Effector memory CD4-positive, alpha-beta T cell (primary cell): ENCODE measurements around the gene HCN4.

Source experiments
- DNase-seq, 3 donors: peaks; one replicate each; pipeline ENCODE4 v3.0.0-alpha.2; 2020
- H3K27ac ChIP-seq: 2 replicates; pipeline ENCODE4 v1.7.0; 2013; ENCODE audit warnings: mild to moderate bottlenecking, low read length, moderate library complexity; ENCODE audit not compliant: insufficient read depth, poor library complexity, severe bottlenecking
- H3K27me3 ChIP-seq: replicated peaks from 2 replicates; pipeline ENCODE4 v1.7.0; 2013; ENCODE audit warnings: mild to moderate bottlenecking, low read length; ENCODE audit not compliant: insufficient read depth, control insufficient read depth, poor library complexity, severe bottlenecking
- H3K36me3 ChIP-seq: 2 replicates; pipeline ENCODE4 v1.7.0; 2013; ENCODE audit warnings: mild to moderate bottlenecking, low read length, moderate library complexity; ENCODE audit not compliant: control insufficient read depth, insufficient read depth
- H3K4me1 ChIP-seq: 2 replicates; pipeline ENCODE4 v1.7.0; 2013; ENCODE audit warnings: low read length, mild to moderate bottlenecking; ENCODE audit not compliant: control insufficient read depth, insufficient read depth, poor library complexity, severe bottlenecking
- H3K4me3 ChIP-seq: 2 replicates; pipeline ENCODE4 v1.7.0; 2013; ENCODE audit warnings: low read length, low read depth, mild to moderate bottlenecking; ENCODE audit not compliant: insufficient read depth, poor library complexity, severe bottlenecking
- H3K9me3 ChIP-seq: 2 replicates; pipeline ENCODE4 v1.7.0; 2013; ENCODE audit warnings: mild to moderate bottlenecking, low read length, moderate library complexity; ENCODE audit not compliant: control insufficient read depth

Gene HCN4

DNA sequence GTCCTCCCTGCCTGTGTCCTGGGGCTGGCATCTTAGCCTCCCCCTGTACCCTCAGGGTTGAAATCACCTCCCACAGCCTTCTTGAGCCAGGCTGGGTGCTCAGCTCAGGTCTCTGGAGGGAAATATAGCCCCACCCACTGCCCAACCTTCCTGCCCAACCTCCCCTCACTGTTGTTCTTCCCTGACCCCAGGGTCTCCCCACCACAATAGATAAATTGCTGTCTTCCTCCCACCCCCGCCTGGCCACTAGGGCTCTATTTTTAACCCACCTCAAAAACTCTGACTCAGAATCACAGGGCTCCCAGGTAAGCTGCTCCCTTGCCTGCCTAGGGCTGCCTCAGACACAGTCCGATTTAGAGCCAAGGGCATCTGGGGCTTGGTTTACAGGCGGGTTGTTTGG is 15.0 kb downstream of the HCN4 start:
- H3K4me3 ChIP-seq, result no peak overlapping the region
- H3K27me3 ChIP-seq, result no peaks in the 10 kb centered on the region
- no peaks in the 10 kb centered on the region for H3K9me3 ChIP-seq
- H3K4me1 ChIP-seq, result no peaks in the 10 kb centered on the region
- no peak overlapping the region for H3K27ac ChIP-seq
- DNase-seq, result no peak
- no peaks in the 10 kb centered on the region for H3K36me3 ChIP-seq

GRCh38 chr15:73352082-73352481 is 16.7 kb downstream of the HCN4 start:
- Histone ChIP-seq H3K36me3 (no peaks in the 10 kb centered on the region), H3K27ac (no peak overlapping the region), H3K9me3 (no peaks in the 10 kb centered on the region), H3K4me1 (no peaks in the 10 kb centered on the region), H3K27me3 (no peaks in the 10 kb centered on the region), H3K4me3 (no peak overlapping the region)
- DNase-seq, result no peak

GRCh38 chr15:73349191-73349590 is 19.6 kb downstream of the HCN4 start:
- Histone ChIP-seq H3K9me3 (no peaks in the 10 kb centered on the region), H3K27me3 (no peaks in the 10 kb centered on the region), H3K27ac (no peak overlapping the region), H3K4me3 (no peak overlapping the region), H3K36me3 (no peaks in the 10 kb centered on the region), H3K4me1 (no peaks in the 10 kb centered on the region)
- no peak for DNase-seq

DNA sequence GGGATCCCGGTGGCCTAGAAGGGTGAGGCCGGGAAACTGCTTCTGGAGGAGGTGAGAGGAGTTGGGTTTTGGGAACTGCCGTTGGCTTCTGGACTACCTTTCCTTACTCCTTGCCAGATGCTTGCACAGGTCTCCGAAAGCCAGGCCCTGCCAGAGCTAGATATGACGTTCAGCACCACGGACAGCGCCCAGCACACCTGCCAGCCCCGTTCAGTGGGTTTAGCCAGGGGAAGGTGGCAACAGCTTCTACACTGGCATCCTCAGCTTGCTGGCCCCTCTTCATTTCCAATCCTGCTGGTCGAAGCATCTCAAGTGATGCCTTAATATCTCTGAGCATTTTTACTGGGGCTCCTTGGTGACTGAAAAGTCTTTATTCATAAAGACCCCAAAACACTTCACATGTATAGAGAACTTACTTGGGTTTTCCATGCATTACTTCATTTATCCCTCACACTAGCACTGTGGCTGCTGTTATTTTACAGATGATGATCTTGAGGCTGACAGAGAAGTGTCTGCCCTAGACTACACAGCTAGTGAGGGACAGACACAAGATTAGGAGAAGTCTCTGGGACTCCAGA is 21.9 kb downstream of the HCN4 start:
- H3K4me1 ChIP-seq, result no peaks in the 10 kb centered on the region
- no peak overlapping the region for H3K4me3 ChIP-seq
- H3K9me3 ChIP-seq, result no peaks in the 10 kb centered on the region
- no peaks in the 10 kb centered on the region for H3K27me3 ChIP-seq
- H3K36me3 ChIP-seq, result no peaks in the 10 kb centered on the region
- H3K27ac ChIP-seq, result no peak overlapping the region
- peak; percentile 9 to 30 (median 20) for DNase-seq

DNA sequence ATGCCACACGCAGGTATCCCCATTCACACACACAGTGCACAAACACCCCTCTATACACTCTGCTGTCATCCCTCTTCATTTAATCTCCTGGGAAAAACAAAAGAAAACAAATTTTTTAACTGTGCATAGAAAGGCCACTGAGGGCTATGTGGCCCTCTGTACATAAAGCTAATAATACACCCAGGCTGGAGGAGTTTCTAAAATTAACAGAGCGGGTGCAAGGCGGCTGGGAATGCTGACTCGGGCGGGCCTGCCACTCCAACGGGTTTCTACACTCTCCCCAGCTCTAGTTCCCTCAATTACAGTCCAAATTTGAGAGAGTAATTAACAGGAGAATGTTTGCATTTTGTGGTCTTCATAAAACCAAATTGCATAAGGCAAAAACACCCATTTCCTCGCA is 23.1 kb downstream of the HCN4 start:
- Histone ChIP-seq H3K36me3 (no peaks in the 10 kb centered on the region), H3K4me1 (no peaks in the 10 kb centered on the region)

GRCh38 chr15:73344056-73344455 is 24.7 kb downstream of the HCN4 start:
- H3K4me1 ChIP-seq, result no peaks in the 10 kb centered on the region
- no peaks in the 10 kb centered on the region for H3K27me3 ChIP-seq
- no peaks in the 10 kb centered on the region for H3K36me3 ChIP-seq
- no peak overlapping the region for H3K27ac ChIP-seq
- H3K9me3 ChIP-seq, result no peaks in the 10 kb centered on the region
- no peak overlapping the region for H3K4me3 ChIP-seq
- no peak for DNase-seq

More for the DNA sequence above, 23.1 kb downstream of the HCN4 start:
- Histone ChIP-seq H3K27me3 (no peaks in the 10 kb centered on the region), H3K9me3 (no peaks in the 10 kb centered on the region), H3K27ac (no peak overlapping the region), H3K4me3 (no peak overlapping the region)
- DNase-seq, result no peak

DNA sequence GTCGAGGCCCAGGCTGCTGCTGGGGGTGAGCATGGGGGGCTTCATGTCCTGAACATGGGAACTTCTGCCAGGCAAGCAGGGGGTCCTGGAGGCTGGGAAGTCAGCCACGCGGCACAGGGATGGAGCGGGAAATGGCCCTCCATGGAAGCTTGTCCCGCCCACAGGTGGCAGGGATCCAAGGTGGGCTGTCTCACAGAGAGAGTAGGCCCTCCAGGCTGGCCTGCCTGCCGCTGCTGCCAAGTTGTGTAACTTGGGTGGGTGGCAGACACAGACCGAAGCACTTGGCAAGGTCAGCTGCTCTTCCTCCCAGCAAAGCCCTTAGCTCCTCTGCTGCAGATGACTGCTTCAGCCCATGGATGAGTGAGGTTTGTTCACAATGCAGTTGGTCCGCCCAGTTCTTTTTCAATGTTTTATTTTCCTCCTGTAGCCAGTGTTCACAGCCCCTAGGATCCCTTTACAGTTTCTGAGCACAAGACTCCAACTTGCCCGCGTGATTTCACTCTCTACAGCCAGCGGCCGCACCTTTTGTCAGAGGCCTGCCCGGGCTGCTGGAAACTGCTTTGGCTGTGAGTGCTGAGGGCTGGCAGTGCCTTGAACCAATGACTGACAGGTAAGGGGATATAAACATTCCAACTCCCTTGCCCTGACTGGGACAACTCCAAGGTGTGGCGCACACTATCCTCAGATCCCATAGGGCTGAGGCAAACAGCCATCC is 26.7 kb downstream of the HCN4 start:
- H3K9me3 ChIP-seq, result no peaks in the 10 kb centered on the region
- H3K36me3 ChIP-seq, result no peaks in the 10 kb centered on the region
- H3K4me1 ChIP-seq, result no peaks in the 10 kb centered on the region
- no peak for DNase-seq
- no peaks in the 10 kb centered on the region for H3K27me3 ChIP-seq
- H3K27ac ChIP-seq, result no peak overlapping the region
- H3K4me3 ChIP-seq, result no peak overlapping the region

- H3K27me3 ChIP-seq, result no peaks in the 10 kb centered on the region
- no peaks in the 10 kb centered on the region for H3K9me3 ChIP-seq
- H3K27ac ChIP-seq, result no peak overlapping the region
- H3K36me3 ChIP-seq, result no peaks in the 10 kb centered on the region
- no peak overlapping the region for H3K4me3 ChIP-seq
- DNase-seq, result no peak
- H3K4me1 ChIP-seq, result no peaks in the 10 kb centered on the region
These were observed 28.1 kb downstream of the HCN4 start for GRCh38 chr15:73340502-73341192.

GRCh38 chr15:73338606-73339374 is 30.0 kb downstream of the HCN4 start:
- H3K36me3 ChIP-seq, result no peaks in the 10 kb centered on the region
- no peaks in the 10 kb centered on the region for H3K27me3 ChIP-seq
- no peak overlapping the region for H3K27ac ChIP-seq
- no peaks in the 10 kb centered on the region for H3K9me3 ChIP-seq
- no peak overlapping the region for H3K4me3 ChIP-seq
- DNase-seq, result no peak
- H3K4me1 ChIP-seq, result no peaks in the 10 kb centered on the region

DNA sequence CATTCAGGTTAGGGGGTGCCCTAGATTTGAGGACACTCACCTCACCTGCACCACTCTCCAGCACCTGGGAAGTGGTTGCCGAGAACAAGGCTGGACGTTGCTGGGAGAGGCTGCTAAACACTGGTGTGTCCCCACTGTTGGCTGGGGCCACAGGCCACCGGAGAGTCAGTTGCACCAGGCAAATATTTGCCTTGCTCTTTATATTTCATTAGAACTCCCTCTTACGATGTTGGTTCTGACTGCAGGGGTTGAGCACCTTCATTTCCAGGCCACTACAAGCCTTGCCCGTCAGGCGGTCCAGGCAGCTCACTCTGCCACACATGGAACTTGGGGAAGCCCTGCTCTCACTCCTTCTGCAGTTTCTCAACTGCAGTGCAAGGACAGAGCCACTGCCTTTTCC is 30.7 kb downstream of the HCN4 start:
- DNase-seq, result no peak
- no peak overlapping the region for H3K4me3 ChIP-seq
- H3K9me3 ChIP-seq, result no peaks in the 10 kb centered on the region
- no peaks in the 10 kb centered on the region for H3K4me1 ChIP-seq
- no peaks in the 10 kb centered on the region for H3K27me3 ChIP-seq
- H3K27ac ChIP-seq, result no peak overlapping the region
- H3K36me3 ChIP-seq, result no peaks in the 10 kb centered on the region
